Pancreas (tissue), 10 donors: ENCODE measurements around the gene NECTIN1. TPM values are rescaled to one million over a fixed set of nuclear protein-coding genes. Genes with fewer than 3 reads are reported as not detected.

Experiments used
- ATAC-seq, 4 donors: fragments of 200-7000 bp; cut with Tn5 transposase; one replicate each; pipeline versions ENCODE4 v1.8.0 to v1.9.1; 2020; ENCODE audit warnings: mild to moderate bottlenecking in 4 of 4, moderate library complexity in 4 of 4
- DNase-seq, 6 donors: peaks; one replicate each; pipeline ENCODE4 v3.0.0-alpha.2; 2020
- FAIRE-seq: peaks from 2 replicates; lab custom pipeline; 2012; peaks lifted over from hg19 to GRCh38; lab: Jason Lieb, UNC
- H3K27ac ChIP-seq, 4 donors: fragments of 200-600 bp; sonication (generic); 1 replicate in 3 of 4; 2 replicates in 1 of 4; pipeline versions ENCODE4 v1.5.0 to v1.8.0; 2020
- H3K27me3 ChIP-seq, 4 donors: fragments of 200-600 bp; one replicate each; pipeline ENCODE4 v1.8.0; 2021
- H3K36me3 ChIP-seq, 3 donors: fragments of 200-600 bp; sonication (generic) in 1 of 3; one replicate each; pipeline versions ENCODE4 v1.5.0 to v1.8.0; 2020 to 2021
- H3K4me1 ChIP-seq, 3 donors: fragments of 200-600 bp; one replicate each; pipeline ENCODE4 v1.8.0; 2021
- H3K4me3 ChIP-seq, 4 donors: fragments of 200-600 bp; sonication (generic) in 2 of 4; one replicate each; pipeline versions ENCODE4 v1.5.0 to v1.8.0; 2020 to 2021
- H3K9me3 ChIP-seq, 4 donors: fragments of 200-600 bp; one replicate each; pipeline ENCODE4 v1.8.0; 2021
- WGBS, 2 donors: extraction: QIAGEN DNeasy Blood & Tissue Kit; methylation state at CpG; one replicate each; pipeline ENCODE4 v1.1.7; 2013; 5-methylcytosine and 5-hydroxymethylcytosine counted together
- intact Hi-C, 3 donors: fragments of 100-400 bp; cut with DNase I; formaldehyde crosslinking; loops; one replicate each; pipeline versions ENCODE4 v1.11.1 to v1.14.2; 2022
- polyA plus RNA-seq, 2 donors: library from polyadenylated mRNA; stranded (reverse); fragments of 200-250 nt; gene quantifications; one replicate each; pipeline ENCODE4 v1.2.3, GENCODE V29; 2013
- total RNA-seq, 6 donors: library from RNA; stranded (reverse); fragmentation: NEBNext Ultra II Directional in 4 of 6; extraction: Animal tissue kit (Norgen Biotek cat#: 25700) in 4 of 6; gene quantifications; one replicate each; pipeline versions ENCODE4 v1.2.1 to v1.2.4, GENCODE V29; 2021 to 2023
- TF ChIP-seq, protein P1 (sequence below), 4 donors: fragments of 200-600 bp; sonication (generic) in 3 of 4; IDR thresholded peaks; one replicate each; pipeline versions ENCODE4 v1.5.0 to v1.8.0; 2021; ENCODE audit warnings: antibody characterized with exemption in 4 of 4
- donor health status: healthy with polysubstance abuse.
- donor health status: DM: no; HTN: no; CAD: no; lungs with moderate emphysema.
- donor health status: DM: no; HTN: no; CAD: no.
- donor health status: control.
- donor health status: control.
- donor health status: Bipolar disorder and iron deficiency.
- donor health status: DM: yes; HTN: yes; CAD: no.
- donor health status: DM: no; HTN: no; CAD: no.
- donor health status: DM: no; HTN: no; CAD: no.
- donor health status: DM: yes; HTN: yes; CAD: no.

Gene NECTIN1
- total and polyA plus RNA-seq, 8 donors = 7.9 to 24.7 (median 19.0) TPM

GRCh38 chr11:119647254-119647653, 81.7 kb downstream of the NECTIN1 start:
- Histone ChIP-seq H3K27me3 (no peaks in the 10 kb centered on the region), H3K36me3 (no peaks in the 10 kb centered on the region), H3K9me3 (no peaks in the 10 kb centered on the region), H3K27ac (no peak overlapping the region), H3K4me1 (peaks cover 0 to 6% (median 4%) of the 10 kb centered on the region in 3 donors), H3K4me3 (no peak overlapping the region)
- ATAC-seq (no peak), DNase-seq (no peak), FAIRE-seq (no peak)
- intact Hi-C loops = no loop called here
- WGBS, 2 donors = 70 to 91% methylated on average over 3 of the region's 3 CpGs
- TF ChIP-seq, protein P1, sequence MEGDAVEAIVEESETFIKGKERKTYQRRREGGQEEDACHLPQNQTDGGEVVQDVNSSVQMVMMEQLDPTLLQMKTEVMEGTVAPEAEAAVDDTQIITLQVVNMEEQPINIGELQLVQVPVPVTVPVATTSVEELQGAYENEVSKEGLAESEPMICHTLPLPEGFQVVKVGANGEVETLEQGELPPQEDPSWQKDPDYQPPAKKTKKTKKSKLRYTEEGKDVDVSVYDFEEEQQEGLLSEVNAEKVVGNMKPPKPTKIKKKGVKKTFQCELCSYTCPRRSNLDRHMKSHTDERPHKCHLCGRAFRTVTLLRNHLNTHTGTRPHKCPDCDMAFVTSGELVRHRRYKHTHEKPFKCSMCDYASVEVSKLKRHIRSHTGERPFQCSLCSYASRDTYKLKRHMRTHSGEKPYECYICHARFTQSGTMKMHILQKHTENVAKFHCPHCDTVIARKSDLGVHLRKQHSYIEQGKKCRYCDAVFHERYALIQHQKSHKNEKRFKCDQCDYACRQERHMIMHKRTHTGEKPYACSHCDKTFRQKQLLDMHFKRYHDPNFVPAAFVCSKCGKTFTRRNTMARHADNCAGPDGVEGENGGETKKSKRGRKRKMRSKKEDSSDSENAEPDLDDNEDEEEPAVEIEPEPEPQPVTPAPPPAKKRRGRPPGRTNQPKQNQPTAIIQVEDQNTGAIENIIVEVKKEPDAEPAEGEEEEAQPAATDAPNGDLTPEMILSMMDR (IDR thresholded peaks at IDR 0.05) = no peak

DNA sequence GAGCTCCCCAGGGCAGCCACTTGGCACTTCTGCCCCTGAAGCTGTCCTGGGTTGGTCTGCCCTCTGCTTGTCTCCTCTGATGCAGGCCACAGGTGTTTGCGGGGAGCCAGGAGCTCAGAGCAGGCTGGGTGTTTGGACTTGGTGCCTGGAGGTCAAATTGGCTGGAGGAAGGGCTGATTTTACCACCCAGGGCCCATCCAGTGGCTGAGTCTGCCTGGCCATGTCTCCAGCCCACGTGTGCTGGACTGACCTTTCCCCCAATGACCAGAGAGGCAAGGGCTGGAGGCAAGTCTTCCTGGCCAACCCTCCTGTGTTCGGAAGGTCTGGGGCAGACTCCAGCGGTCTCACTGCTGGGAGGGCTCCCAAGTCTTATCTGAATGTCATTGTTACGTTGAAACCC, 84.0 kb downstream of the NECTIN1 start:
- DNase-seq (no peak), FAIRE-seq (no peak), ATAC-seq (no peak)
- TF ChIP-seq, protein P1 (IDR thresholded peaks at IDR 0.05) = no peak
- Histone ChIP-seq H3K27me3 (no peaks in the 10 kb centered on the region), H3K36me3 (no peaks in the 10 kb centered on the region), H3K9me3 (no peaks in the 10 kb centered on the region), H3K4me1 (no peaks in the 10 kb centered on the region), H3K4me3 (no peak overlapping the region), H3K27ac (no peak overlapping the region)
- 80 to 81% methylated on average over 5 of the region's 5 CpGs for WGBS, 2 donors
- intact Hi-C loops = no loop called here

- Histone ChIP-seq H3K36me3 (no peaks in the 10 kb centered on the region), H3K27me3 (no peaks in the 10 kb centered on the region), H3K27ac (no peak overlapping the region), H3K4me1 (no peaks in the 10 kb centered on the region), H3K9me3 (no peaks in the 10 kb centered on the region), H3K4me3 (no peak overlapping the region)
- FAIRE-seq (no peak), ATAC-seq (no peak), DNase-seq (no peak)
- WGBS, 2 donors = 84 to 90% methylated on average over 7 of the region's 7 CpGs
- TF ChIP-seq, protein P1 (IDR thresholded peaks at IDR 0.05) = no peak
- intact Hi-C loops = loop anchor here in 1 of 3 donors (5.0 kb wide), 1 partner anchor 463 kb away; no protein-coding TSS in a partner anchor
Measured at GRCh38 chr11:119644502-119644901, 84.5 kb downstream of the NECTIN1 start.

DNA sequence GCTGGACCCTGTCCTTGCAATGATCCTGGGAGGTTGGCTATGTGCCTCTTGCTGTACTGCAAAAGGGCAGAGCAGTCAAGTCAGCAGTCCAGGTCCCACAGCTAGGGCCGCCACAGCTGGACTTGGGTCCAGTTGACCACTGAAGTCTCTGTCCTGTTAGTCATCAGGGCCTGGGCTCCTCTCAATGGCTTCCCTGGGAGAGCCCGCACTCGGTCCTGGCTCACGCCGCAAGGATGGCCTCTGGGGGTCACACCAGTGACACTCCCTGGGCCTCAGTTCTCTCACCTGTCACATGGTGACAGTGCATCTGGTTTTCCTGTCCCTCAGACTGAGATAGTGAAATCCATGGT, 85.1 kb downstream of the NECTIN1 start:
- WGBS, 2 donors = 95 to 96% methylated on average over 5 of the region's 5 CpGs
- H3K4me1 ChIP-seq = no peaks in the 10 kb centered on the region
- no peaks in the 10 kb centered on the region for H3K9me3 ChIP-seq
- no peak overlapping the region for H3K4me3 ChIP-seq
- DNase-seq = no peak
- TF ChIP-seq, protein P1 (IDR thresholded peaks at IDR 0.05) = no peak
- no peak for FAIRE-seq
- ATAC-seq = no peak
- H3K27ac ChIP-seq = no peak overlapping the region
- H3K36me3 ChIP-seq = no peaks in the 10 kb centered on the region
- H3K27me3 ChIP-seq = no peaks in the 10 kb centered on the region
- intact Hi-C loops = loop anchor here in 1 of 3 donors (5.0 kb wide), 1 partner anchor 463 kb away; no protein-coding TSS in a partner anchor

DNA sequence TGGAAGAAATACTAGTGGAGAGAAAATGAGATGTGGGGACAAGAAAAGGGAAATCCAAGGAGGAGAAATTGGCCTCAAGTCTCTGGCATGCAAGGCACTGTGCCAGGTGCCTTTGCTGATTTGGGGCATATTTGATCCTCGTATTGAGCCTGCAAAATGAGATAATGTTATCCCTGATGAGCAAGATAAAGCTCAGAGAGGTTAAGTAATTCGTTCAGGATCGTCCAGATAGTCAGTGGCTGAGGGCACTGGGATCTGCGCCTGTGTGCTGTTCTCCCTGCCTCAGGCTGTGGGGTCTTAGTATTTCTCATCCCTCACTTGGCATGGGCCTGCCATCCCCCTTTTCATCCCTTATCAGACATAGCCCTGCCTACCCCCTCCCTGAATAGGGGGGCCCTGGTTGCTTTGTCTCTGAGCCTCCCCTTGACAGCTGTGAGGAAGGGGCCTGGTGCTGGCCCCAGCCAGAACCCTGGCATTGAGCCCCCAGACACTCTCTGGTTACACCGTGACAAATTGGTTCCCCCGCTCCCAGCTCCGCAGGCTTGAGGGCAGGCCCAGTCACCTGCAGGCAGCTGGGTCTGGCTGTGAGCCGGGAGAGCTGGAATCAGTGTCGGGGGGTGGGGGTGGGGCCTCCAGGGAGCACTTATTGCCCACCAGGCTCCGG, 85.7 kb downstream of the NECTIN1 start:
- intact Hi-C loops = loop anchor here in 1 of 3 donors (5.0 kb wide), 1 partner anchor 464 kb away; no protein-coding TSS in a partner anchor
- no peak for FAIRE-seq

More for the DNA sequence above, 85.7 kb downstream of the NECTIN1 start:
- TF ChIP-seq, protein P1 (IDR thresholded peaks at IDR 0.05) = no peak
- Histone ChIP-seq H3K36me3 (no peaks in the 10 kb centered on the region), H3K27ac (no peak overlapping the region), H3K9me3 (no peaks in the 10 kb centered on the region), H3K27me3 (no peaks in the 10 kb centered on the region), H3K4me3 (no peak overlapping the region), H3K4me1 (no peaks in the 10 kb centered on the region)
- DNase-seq (no peak), ATAC-seq (no peak)
- 82 to 85% methylated on average over 10 of the region's 10 CpGs for WGBS, 2 donors
